Measurements from ENCODE around the gene GTF3C4.

DNA sequence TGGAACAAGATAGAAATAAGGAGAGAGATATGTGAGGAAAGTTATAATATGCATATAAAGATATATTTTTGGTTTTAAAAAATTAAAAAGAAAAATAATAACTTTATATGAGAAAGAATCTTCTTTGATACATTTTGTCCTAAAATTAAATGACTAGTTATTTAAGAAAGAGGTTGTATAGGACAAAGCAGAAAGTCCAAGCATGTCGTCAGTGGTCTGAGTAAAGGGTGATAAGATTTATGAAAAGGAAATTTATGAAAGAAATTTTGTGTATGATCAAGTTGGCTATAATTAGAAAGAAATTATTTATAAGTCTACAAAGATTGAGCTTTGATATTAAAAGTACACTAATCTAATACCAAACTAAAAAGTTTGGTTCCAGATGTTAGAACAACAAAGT lies 32.0 kb downstream of the GTF3C4 start:
- TF ChIP-seq CTCF (IDR thresholded peaks at IDR 0.05 in 8 of 11, conservative IDR thresholded peaks at IDR 0.05 in 3 of 11) (no peak), POLR2A (IDR thresholded peaks at IDR 0.05) (no peak)

Measured in spleen (tissue), 7 donors.